Measurements from ENCODE around the gene HKDC1.
"Not testable (repeated sequence)": the region's sequence is repeated elsewhere in the genome, so short reads cannot be mapped to it uniquely, and the experiment has no call there.

HKDC1 gene

GRCh38 chr10:69242852-69243212 is 22.7 kb downstream of the HKDC1 start:
- DNase-seq = no peak

- no peak for DNase-seq
Observed at GRCh38 chr10:69243817-69244216, 23.7 kb downstream of the HKDC1 start.

GRCh38 chr10:69246036-69246435 is 25.9 kb downstream of the HKDC1 start:
- no peak for DNase-seq

GRCh38 chr10:69246581-69247312 is 26.6 kb downstream of the HKDC1 start:
- DNase-seq = no peak

- DNase-seq = no peak
Observed at GRCh38 chr10:69247313-69247710, 27.2 kb downstream of the HKDC1 start.

GRCh38 chr10:69248117-69248730 is 28.1 kb downstream of the HKDC1 start:
- no peak for DNase-seq

GRCh38 chr10:69250041-69250440 is 29.9 kb downstream of the HKDC1 start:
- no peak for DNase-seq

- DNase-seq = not testable (repeated sequence)
Observed at GRCh38 chr10:69251417-69251816, 31.3 kb downstream of the HKDC1 start.

- DNase-seq = no peak
Observed at GRCh38 chr10:69253171-69253570, 33.0 kb downstream of the HKDC1 start.

GRCh38 chr10:69254877-69255276 is 34.7 kb downstream of the HKDC1 start:
- no peak for DNase-seq

- DNase-seq = no peak
Observed at GRCh38 chr10:69259547-69260243, 39.6 kb downstream of the HKDC1 start.

- DNase-seq = no peak
Observed at GRCh38 chr10:69261184-69261583, 41.1 kb downstream of the HKDC1 start.

- DNase-seq = peak; percentile 27
Observed at GRCh38 chr10:69262292-69262751, 42.2 kb downstream of the HKDC1 start.

- no peak for DNase-seq
Observed at GRCh38 chr10:69265521-69265920, 45.4 kb downstream of the HKDC1 start.

- DNase-seq = peak; percentile 72
Observed at GRCh38 chr10:69268761-69269416, 48.8 kb downstream of the HKDC1 start.

GRCh38 chr10:69269761-69270160 is 49.6 kb downstream of the HKDC1 start:
- peak; percentile 61 for DNase-seq

- no peak for DNase-seq
Observed at GRCh38 chr10:69270990-69271389, 50.9 kb downstream of the HKDC1 start.

GRCh38 chr10:69272624-69273023 is 52.5 kb downstream of the HKDC1 start:
- peak; percentile 55 for DNase-seq

- no peak for DNase-seq
Observed at GRCh38 chr10:69275444-69275843, 55.3 kb downstream of the HKDC1 start.

GRCh38 chr10:69276503-69276902 is 56.4 kb downstream of the HKDC1 start:
- DNase-seq = no peak

- no peak for DNase-seq
Observed at GRCh38 chr10:69278446-69278963, 58.4 kb downstream of the HKDC1 start, which contains the start of gene HK1. Gene HK1, plus strand, starts transcription at chr10:69278496.

GRCh38 chr10:69279110-69279509 is 59.0 kb downstream of the HKDC1 start:
- no peak for DNase-seq
